ENCODE results near the gene DPP9. TPM values are rescaled to one million over a fixed set of nuclear protein-coding genes. Genes with fewer than 3 reads are reported as not detected.

The DPP9 gene
- 25.5 and 40.2 TPM in 2 replicates for total RNA-seq (2014; rRNA removed; shearing (Covaris generic))
- total RNA-seq (2022), result 56.7 and 63.8 TPM in 2 replicates
- percentile 63 among the genes with signal in this experiment for Bru-seq, nascent RNA
- percentile 73 among the genes with signal in this experiment for BruChase-seq, experiment 1, labeled RNA remaining after a 6-hour chase
- BruChase-seq, experiment 2, labeled RNA remaining after a 2-hour chase, result percentile 69 among the genes with signal in this experiment
- long read RNA-seq, full-length matches to known transcripts, result 28 of 103 reads
- long read RNA-seq, partial matches to known transcripts, result 44 of 103 reads
- long read RNA-seq, other reads (novel, unspliced or antisense), result 31 of 103 reads

DNA sequence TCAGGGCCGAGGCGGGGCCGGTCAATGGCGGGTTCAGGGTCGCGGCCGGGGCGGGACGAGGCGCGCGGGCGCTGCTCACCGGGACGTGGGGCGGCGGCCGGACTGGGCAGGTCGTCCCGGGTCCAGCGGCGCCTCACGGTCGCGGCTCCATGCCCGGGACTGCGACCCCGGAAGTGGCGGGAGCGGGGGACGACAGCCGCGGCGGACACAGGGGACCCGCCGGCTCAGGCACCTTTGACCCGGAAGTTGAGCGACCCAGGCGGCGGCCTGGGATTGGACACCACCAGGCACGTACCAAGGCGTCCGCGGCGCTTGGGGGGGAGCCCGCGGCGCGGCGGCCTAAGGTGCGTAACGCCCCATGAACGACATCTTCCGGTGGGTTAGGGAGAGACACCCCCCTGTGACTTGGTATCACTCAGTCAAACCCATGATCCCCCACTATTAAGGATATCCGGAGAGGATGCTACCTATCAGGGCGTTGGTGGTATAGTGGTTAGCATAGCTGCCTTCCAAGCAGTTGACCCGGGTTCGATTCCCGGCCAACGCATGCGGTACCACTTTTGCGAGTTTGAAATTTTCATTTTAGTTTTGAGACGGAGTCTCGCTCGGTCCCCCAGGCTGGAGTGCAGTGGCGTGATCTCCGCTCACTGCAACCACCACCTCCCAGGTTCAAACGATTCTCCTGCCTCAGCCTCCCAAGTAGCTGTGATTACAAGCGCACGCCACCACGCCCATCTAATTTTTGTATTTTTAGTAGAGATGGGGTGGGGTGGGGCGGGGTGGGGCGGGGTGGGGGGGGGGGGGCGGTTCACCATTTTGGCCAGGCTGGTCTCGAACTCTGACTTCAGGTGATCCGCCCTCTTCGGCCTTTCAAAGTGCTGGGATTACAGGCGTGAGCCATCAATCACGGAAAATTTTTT, at the start of gene DPP9:
Gene DPP9 (minus strand): TSS at position 248 of the 920 bp plus-strand sequence. CDS start 3,936 bp downstream, outside the sequence.
- CTCF ChIA-PET (ENCODE audit: unreplicated experiment), result interaction anchor here (1.4 kb wide), 1 partner anchor 68 kb away, joined by 5 read pairs; the partner anchor contains the start of gene FEM1A
- POLR2A ChIA-PET, result interaction anchor here (0.7 kb wide), 2 partner anchors 67 to 249 kb away, joined by 3 read pairs; partner anchors contain the start of gene FEM1A
- Histone ChIP-seq H2AFZ (ENCODE audit: low read length) (peak within 1 kb of the TSS; percentile 82; the same call in 1 of the 2 replicates), H3K9me2 (ENCODE audit: insufficient read depth, low read length) (no peaks in the 10 kb centered on the region), H3K4me2 (ENCODE audit: low read length) (peak within 1 kb of the TSS; percentile 96), H3K79me2 (ENCODE audit: insufficient read depth, low read depth, low read length) (peaks cover 25% of the 10 kb centered on the region), H3K36me3 (ENCODE audit: insufficient read depth, low read length) (peaks cover 27% of the 10 kb centered on the region), H3K4me3 (ENCODE audit: low read depth, low read length, poor library complexity, severe bottlenecking) (peak within 1 kb of the TSS; percentile 100), H4K20me1 (ENCODE audit: insufficient read depth, low read length) (no peaks in the 10 kb centered on the region), H3K27ac (ENCODE audit: low read depth, low read length, poor library complexity, severe bottlenecking) (peak within 1 kb of the TSS; percentile 72), H3K4me1 (ENCODE audit: insufficient read depth, low read length, poor library complexity, severe bottlenecking) (peaks cover 12% of the 10 kb centered on the region), H3K9me3 (ENCODE audit: low read length) (no peaks in the 10 kb centered on the region)
- TF ChIP-seq EZH2phosphoT487 (IDR thresholded peaks at IDR 0.05; ENCODE audit: borderline replicate concordance, low read depth, low read length) (no peak), CTCF (conservative IDR thresholded peaks at IDR 0.05; ENCODE audit: low read length) (no peak)
- DNase-seq (ENCODE audit: low spot score), result peak; percentile 100
- no TSS peak for BruUV-seq (replicated peaks)
- intact Hi-C loops (cut with micrococcal nuclease; ENCODE audit: unreplicated experiment), result loop anchor here (2.0 to 10.0 kb wide), 3 partner anchors 67 to 311 kb away; partner anchors contain the start of genes FEM1A and TNFAIP8L1

DNA sequence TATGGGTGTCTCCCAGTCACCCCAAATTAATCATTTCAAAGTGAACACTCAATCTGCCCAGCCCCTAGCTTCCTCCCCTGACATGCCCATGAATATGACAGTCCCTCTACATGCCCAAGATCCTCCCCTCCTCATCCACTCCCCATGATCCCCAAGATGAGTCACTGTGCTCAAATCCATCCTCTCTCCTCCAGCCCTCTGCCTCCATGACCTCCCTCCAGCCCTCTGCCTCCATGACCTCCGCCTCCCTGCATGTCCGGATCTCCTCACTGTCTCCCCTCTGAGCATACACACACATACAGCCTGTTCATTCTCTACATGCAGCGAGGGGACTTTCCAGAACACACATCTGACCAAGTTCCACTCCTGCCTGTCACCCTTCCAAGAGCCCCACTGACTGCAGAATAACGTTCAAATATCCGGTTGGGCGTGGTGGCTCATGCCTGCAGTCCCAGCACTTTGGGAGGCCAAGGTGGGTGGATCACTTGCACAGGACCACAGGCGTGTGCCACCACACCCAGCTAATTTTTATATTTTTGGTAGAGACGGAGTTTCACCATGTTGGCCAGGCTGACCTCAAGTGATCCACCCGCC, 49.5 kb upstream of the DPP9 start:
- no peak for TF ChIP-seq CTCF (conservative IDR thresholded peaks at IDR 0.05; ENCODE audit: low read length)
- no peak for TF ChIP-seq EZH2phosphoT487 (IDR thresholded peaks at IDR 0.05; ENCODE audit: borderline replicate concordance, low read depth, low read length)
- DNase-seq (ENCODE audit: low spot score), result no peak
- intact Hi-C loops (cut with micrococcal nuclease; ENCODE audit: unreplicated experiment), result no loop called here
- Histone ChIP-seq H3K9me3 (ENCODE audit: low read length) (no peaks in the 10 kb centered on the region), H3K36me3 (ENCODE audit: insufficient read depth, low read length) (no peaks in the 10 kb centered on the region), H3K9me2 (ENCODE audit: insufficient read depth, low read length) (no peaks in the 10 kb centered on the region), H3K27ac (ENCODE audit: low read depth, low read length, poor library complexity, severe bottlenecking) (no peak overlapping the region), H3K4me2 (ENCODE audit: low read length) (no peak overlapping the region), H2AFZ (ENCODE audit: low read length) (no peak overlapping the region), H3K79me2 (ENCODE audit: insufficient read depth, low read depth, low read length) (no peaks in the 10 kb centered on the region), H3K4me1 (ENCODE audit: insufficient read depth, low read length, poor library complexity, severe bottlenecking) (peaks cover 8% of the 10 kb centered on the region), H4K20me1 (ENCODE audit: insufficient read depth, low read length) (no peaks in the 10 kb centered on the region), H3K4me3 (ENCODE audit: low read depth, low read length, poor library complexity, severe bottlenecking) (no peak overlapping the region)
- POLR2A ChIA-PET, result no interaction called here
- no TSS peak for BruUV-seq (replicated peaks)
- CTCF ChIA-PET (ENCODE audit: unreplicated experiment), result no interaction called here

All from OCI-LY7 (cell line).